Inflammatory macrophage (primary cell): ENCODE measurements around the gene GOLGA6L10.
"Not testable (repeated sequence)": the region's sequence is repeated elsewhere in the genome, so short reads cannot be mapped to it uniquely, and the experiment has no call there.

Source experiments
- DNase-seq, 2 donors: peaks; one replicate each; pipeline ENCODE4 v3.0.0-alpha.2; 2020 to 2022

GOLGA6L10 gene

GRCh38 chr15:82317091-82317489 lies 32.2 kb downstream of the GOLGA6L10 start:
- DNase-seq = no peak

GRCh38 chr15:82316247-82317090 lies 32.8 kb downstream of the GOLGA6L10 start:
- DNase-seq = not testable (repeated sequence)

- DNase-seq = no peak
Observed at GRCh38 chr15:82315519-82316246, 33.6 kb downstream of the GOLGA6L10 start.

- no peak for DNase-seq
Observed at GRCh38 chr15:82314769-82315518, 34.3 kb downstream of the GOLGA6L10 start.

GRCh38 chr15:82313951-82314768 lies 35.1 kb downstream of the GOLGA6L10 start:
- DNase-seq = not testable (repeated sequence)

GRCh38 chr15:82313446-82313845 lies 35.8 kb downstream of the GOLGA6L10 start:
- no peak for DNase-seq

GRCh38 chr15:82312586-82313349 lies 36.5 kb downstream of the GOLGA6L10 start:
- DNase-seq = no peak

GRCh38 chr15:82311321-82311720 lies 38.0 kb downstream of the GOLGA6L10 start:
- DNase-seq = not testable (repeated sequence)

- no peak for DNase-seq
Observed at GRCh38 chr15:82309802-82310201, 39.5 kb downstream of the GOLGA6L10 start.

- no peak for DNase-seq
Observed at GRCh38 chr15:82307714-82308081, 41.6 kb downstream of the GOLGA6L10 start.

- DNase-seq = no peak
Observed at GRCh38 chr15:82306791-82307713, 42.2 kb downstream of the GOLGA6L10 start.

- no peak for DNase-seq
Observed at GRCh38 chr15:82305621-82306048, 43.6 kb downstream of the GOLGA6L10 start.

- DNase-seq = no peak
Observed at GRCh38 chr15:82304778-82305090, 44.5 kb downstream of the GOLGA6L10 start.

- no peak for DNase-seq
Observed at GRCh38 chr15:82303956-82304777, 45.1 kb downstream of the GOLGA6L10 start.

- no peak for DNase-seq
Observed at GRCh38 chr15:82301296-82302016, 47.8 kb downstream of the GOLGA6L10 start.

GRCh38 chr15:82300883-82301282 lies 48.4 kb downstream of the GOLGA6L10 start:
- DNase-seq = no peak

GRCh38 chr15:82300326-82300725 lies 48.9 kb downstream of the GOLGA6L10 start:
- not testable (repeated sequence) for DNase-seq

GRCh38 chr15:82299511-82299914 lies 49.8 kb downstream of the GOLGA6L10 start:
- not testable (repeated sequence) for DNase-seq

- DNase-seq = no peak
Observed at GRCh38 chr15:82298520-82298919, 50.8 kb downstream of the GOLGA6L10 start.
